Neural progenitor cell (in vitro differentiated cells): Measurements from ENCODE around the gene CHMP6. TPM values are rescaled to one million over a fixed set of nuclear protein-coding genes. Genes with fewer than 3 reads are reported as not detected.

ENCODE experiments used
- DNase-seq: peaks from one replicate; pipeline ENCODE4 v3.0.0-alpha.2; 2016; ENCODE audit warnings: low spot score
- H2AFZ ChIP-seq: fragments of 200-600 bp; sonication (generic); replicated peaks from 2 replicates; pipeline ENCODE4 v1.6.1; 2016; ENCODE audit warnings: antibody characterized with exemption
- H3F3A ChIP-seq: fragments of 200-600 bp; sonication (generic); 2 replicates; pipeline ENCODE4 v1.6.1; 2016; ENCODE audit warnings: antibody characterized with exemption, low read depth
- H3K27ac ChIP-seq: fragments of 200-600 bp; sonication (generic); 2 replicates; pipeline ENCODE4 v1.5.1; 2016; ENCODE audit warnings: mild to moderate bottlenecking
- H3K27me3 ChIP-seq: fragments of 200-600 bp; sonication (generic); 2 replicates; pipeline ENCODE4 v1.6.1; 2016; ENCODE audit warnings: mild to moderate bottlenecking, moderate library complexity
- H3K36me3 ChIP-seq: fragments of 200-600 bp; sonication (generic); 2 replicates; pipeline ENCODE4 v1.5.1; 2016
- H3K4me1 ChIP-seq: fragments of 200-600 bp; sonication (generic); 2 replicates; pipeline ENCODE4 v1.6.1; 2016; ENCODE audit warnings: mixed run types
- H3K4me2 ChIP-seq: fragments of 200-600 bp; sonication (generic); 2 replicates; pipeline ENCODE4 v1.6.1; 2016
- H3K4me3 ChIP-seq: fragments of 200-600 bp; sonication (generic); 2 replicates; pipeline ENCODE4 v1.5.1; 2016
- H3K79me2 ChIP-seq: fragments of 200-600 bp; sonication (generic); 2 replicates; pipeline ENCODE4 v1.6.1; 2016; ENCODE audit warnings: low read depth
- H3K9ac ChIP-seq: fragments of 200-600 bp; sonication (generic); 2 replicates; pipeline ENCODE4 v1.6.1; 2016
- H3K9me3 ChIP-seq: fragments of 200-600 bp; sonication (generic); 2 replicates; pipeline ENCODE4 v1.5.1; 2016; ENCODE audit warnings: low read depth
- H4K20me1 ChIP-seq: fragments of 200-600 bp; sonication (generic); 2 replicates; pipeline ENCODE4 v1.6.1; 2016; ENCODE audit warnings: low read depth
- H3K27ac Mint-ChIP-seq: 3 replicates; pipeline ENCODE4 v1.8.0; 2021; ENCODE audit warnings: mixed read lengths
- H3K27me3 Mint-ChIP-seq: 2 replicates; pipeline ENCODE4 v1.8.0; 2022; ENCODE audit warnings: low read depth, mild to moderate bottlenecking, inconsistent platforms, moderate library complexity, mixed read lengths; ENCODE audit not compliant: insufficient read depth
- H3K36me3 Mint-ChIP-seq: 3 replicates; pipeline ENCODE4 v1.8.0; 2021; ENCODE audit warnings: mixed read lengths
- H3K4me1 Mint-ChIP-seq: 3 replicates; pipeline ENCODE4 v1.8.0; 2021; ENCODE audit warnings: mixed read lengths
- H3K4me3 Mint-ChIP-seq: 3 replicates; pipeline ENCODE4 v1.8.0; 2021; ENCODE audit warnings: mild to moderate bottlenecking, moderate library complexity, mixed read lengths
- H3K9me3 Mint-ChIP-seq: 3 replicates; pipeline ENCODE4 v1.8.0; 2020; ENCODE audit warnings: mixed read lengths
- EZH2 ChIP-seq: fragments of 200-600 bp; sonication (generic); IDR thresholded peaks from 2 replicates; pipeline ENCODE4 v1.6.1; 2017; ENCODE audit warnings: antibody characterized with exemption, mild to moderate bottlenecking, moderate library complexity
- EZH2phosphoT487 ChIP-seq: fragments of 200-600 bp; sonication (generic); IDR thresholded peaks from 2 replicates; pipeline ENCODE4 v1.6.1; 2017; ENCODE audit warnings: antibody characterized with exemption
- total RNA-seq: library from RNA; depleted of rRNA; stranded (reverse); fragments of >200 nt; gene quantifications from 2 replicates; pipeline ENCODE4 v1.2.3, GENCODE V29; 2015; ENCODE audit warnings: low replicate concordance
- TF ChIP-seq, protein P1 (sequence below): fragments of 200-600 bp; sonication (generic); IDR thresholded peaks from 2 replicates; pipeline ENCODE4 v1.5.1; 2017; ENCODE audit warnings: antibody characterized with exemption, mild to moderate bottlenecking

CHMP6 gene
- total RNA-seq, 1 donor from 2014 or later, result 11.5 TPM

GRCh38 chr17:81030741-81031565, 39.3 kb downstream of the CHMP6 start:
- no peak overlapping the region for H3K4me3 Mint-ChIP-seq
- Histone ChIP-seq H3F3A (no peaks in the 10 kb centered on the region), H3K27ac (no peak overlapping the region), H3K4me1 (peaks cover 11% of the 10 kb centered on the region), H3K27me3 (peaks cover 14% of the 10 kb centered on the region), H2AFZ (no peak overlapping the region), H4K20me1 (peaks cover 12% of the 10 kb centered on the region), H3K4me3 (no peak overlapping the region), H3K9ac (no peak overlapping the region), H3K36me3 (no peaks in the 10 kb centered on the region), H3K79me2 (peaks cover 3% of the 10 kb centered on the region), H3K9me3 (no peaks in the 10 kb centered on the region), H3K4me2 (no peak overlapping the region)
- peaks cover 7% of the 10 kb centered on the region for H3K36me3 Mint-ChIP-seq
- peaks cover 9% of the 10 kb centered on the region for H3K27me3 Mint-ChIP-seq
- no peak overlapping the region for H3K27ac Mint-ChIP-seq
- no peak for TF ChIP-seq EZH2phosphoT487
- TF ChIP-seq, protein P1, sequence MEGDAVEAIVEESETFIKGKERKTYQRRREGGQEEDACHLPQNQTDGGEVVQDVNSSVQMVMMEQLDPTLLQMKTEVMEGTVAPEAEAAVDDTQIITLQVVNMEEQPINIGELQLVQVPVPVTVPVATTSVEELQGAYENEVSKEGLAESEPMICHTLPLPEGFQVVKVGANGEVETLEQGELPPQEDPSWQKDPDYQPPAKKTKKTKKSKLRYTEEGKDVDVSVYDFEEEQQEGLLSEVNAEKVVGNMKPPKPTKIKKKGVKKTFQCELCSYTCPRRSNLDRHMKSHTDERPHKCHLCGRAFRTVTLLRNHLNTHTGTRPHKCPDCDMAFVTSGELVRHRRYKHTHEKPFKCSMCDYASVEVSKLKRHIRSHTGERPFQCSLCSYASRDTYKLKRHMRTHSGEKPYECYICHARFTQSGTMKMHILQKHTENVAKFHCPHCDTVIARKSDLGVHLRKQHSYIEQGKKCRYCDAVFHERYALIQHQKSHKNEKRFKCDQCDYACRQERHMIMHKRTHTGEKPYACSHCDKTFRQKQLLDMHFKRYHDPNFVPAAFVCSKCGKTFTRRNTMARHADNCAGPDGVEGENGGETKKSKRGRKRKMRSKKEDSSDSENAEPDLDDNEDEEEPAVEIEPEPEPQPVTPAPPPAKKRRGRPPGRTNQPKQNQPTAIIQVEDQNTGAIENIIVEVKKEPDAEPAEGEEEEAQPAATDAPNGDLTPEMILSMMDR, result no peak
- peaks cover 47% of the 10 kb centered on the region for H3K4me1 Mint-ChIP-seq
- no peaks in the 10 kb centered on the region for H3K9me3 Mint-ChIP-seq
- DNase-seq, result no peak

DNA sequence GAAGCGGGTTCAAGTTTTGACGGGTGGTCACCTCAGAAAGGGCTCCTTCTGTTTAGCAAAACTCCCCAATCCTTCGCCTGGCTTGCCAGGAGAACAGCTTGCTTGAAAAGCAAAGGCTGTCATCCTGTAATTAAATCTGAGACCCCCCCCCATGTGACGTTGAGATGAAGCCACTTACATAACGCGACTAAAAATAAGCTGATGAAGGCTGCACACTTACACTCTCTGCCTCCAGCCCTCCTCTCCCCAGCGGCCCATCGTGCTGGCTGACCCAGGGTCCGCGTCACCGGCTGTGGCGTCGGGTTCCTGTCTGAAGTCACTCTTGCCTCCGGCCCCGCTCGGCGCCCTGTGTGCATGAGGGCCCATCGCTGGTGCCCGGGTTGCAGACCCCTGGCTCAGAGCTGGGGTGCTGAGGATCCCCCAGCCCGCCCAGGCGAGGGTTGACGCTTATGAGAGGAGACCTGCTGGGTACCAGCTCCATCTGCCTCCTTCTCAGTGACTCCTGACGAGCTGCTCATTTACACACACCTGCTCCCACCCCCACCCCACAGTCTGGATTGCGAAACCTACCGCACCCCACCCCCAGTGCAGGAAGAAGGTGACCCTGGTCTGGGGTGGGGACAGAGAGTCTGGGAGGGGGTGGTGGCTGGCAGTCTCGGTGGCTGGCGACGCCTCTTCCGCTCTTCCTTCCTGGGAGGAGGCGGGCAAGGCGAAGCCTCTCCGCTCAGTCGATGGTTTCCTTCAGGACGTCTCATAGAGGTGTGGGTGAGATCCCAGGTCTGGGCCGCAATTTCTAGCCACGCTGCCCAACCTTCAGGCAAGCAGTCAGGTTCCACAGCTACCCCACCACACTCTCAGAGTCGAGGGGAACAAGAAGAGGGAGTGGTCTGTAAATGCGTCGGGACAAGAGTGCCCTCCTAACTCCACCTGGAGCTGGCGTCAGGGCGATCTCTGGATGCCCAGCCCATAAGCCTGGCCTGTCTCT, 40.2 kb downstream of the CHMP6 start:
- Histone ChIP-seq H3K79me2 (peaks cover 12% of the 10 kb centered on the region), H3K9me3 (no peaks in the 10 kb centered on the region), H2AFZ (no peak overlapping the region), H3K4me2 (no peak overlapping the region), H3K27ac (no peak overlapping the region), H3K4me3 (no peak overlapping the region), H4K20me1 (peaks cover 21% of the 10 kb centered on the region), H3K36me3 (no peaks in the 10 kb centered on the region), H3K4me1 (peaks cover 16% of the 10 kb centered on the region), H3K27me3 (peaks cover 23% of the 10 kb centered on the region), H3K9ac (no peak overlapping the region), H3F3A (no peaks in the 10 kb centered on the region)
- Mint-ChIP-seq H3K9me3 (no peaks in the 10 kb centered on the region), H3K36me3 (peaks cover 9% of the 10 kb centered on the region), H3K4me1 (peaks cover 48% of the 10 kb centered on the region), H3K27ac (no peak overlapping the region), H3K4me3 (peak overlapping the region; percentile 38), H3K27me3 (peaks cover 9% of the 10 kb centered on the region)
- TF ChIP-seq EZH2, result no peak
- DNase-seq, result no peak

DNA sequence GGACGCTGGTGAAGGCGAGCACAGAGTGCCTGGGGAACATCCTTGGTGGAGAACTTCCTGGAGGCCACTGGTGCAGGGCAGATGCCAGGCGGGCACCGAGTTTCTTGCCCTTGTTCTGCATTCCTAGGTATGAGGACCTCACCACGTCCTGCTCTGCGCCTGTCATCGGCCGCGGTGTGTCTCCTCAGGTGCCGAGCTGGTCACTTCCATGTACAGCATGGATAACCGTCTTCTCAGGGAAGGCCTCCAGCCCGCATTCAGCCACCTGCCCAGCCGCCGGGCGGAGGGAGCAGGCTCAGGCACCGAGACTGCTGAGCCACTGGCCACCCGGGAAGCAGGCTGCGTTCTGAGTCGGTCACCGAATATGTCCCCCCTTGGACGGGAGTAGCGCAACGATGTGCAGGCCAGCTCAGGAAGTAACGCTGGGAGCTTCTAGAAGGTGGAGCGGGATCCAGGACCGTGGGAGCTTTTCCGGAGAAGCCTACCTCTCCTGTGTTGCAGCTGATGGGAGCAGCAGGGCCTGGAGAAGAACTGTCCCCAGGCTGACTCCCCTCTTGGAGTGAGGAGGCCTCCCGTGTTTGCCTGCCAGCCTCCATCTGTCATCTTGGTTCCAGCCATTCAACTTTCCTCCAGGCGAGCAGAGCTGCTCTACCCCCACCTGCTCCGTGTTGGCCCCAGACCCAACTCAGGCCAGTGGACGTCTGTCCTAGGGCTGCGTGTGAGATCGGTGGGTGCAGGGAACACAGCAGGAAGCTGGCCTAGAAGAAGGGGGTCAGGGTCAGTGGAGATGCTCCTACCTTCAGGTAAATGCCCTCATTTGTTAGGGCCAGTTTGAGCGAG, 41.2 kb downstream of the CHMP6 start:
- no peak for DNase-seq
- Mint-ChIP-seq H3K4me3 (peak overlapping the region; percentile 94), H3K36me3 (peaks cover 16% of the 10 kb centered on the region), H3K4me1 (peaks cover 49% of the 10 kb centered on the region), H3K9me3 (no peaks in the 10 kb centered on the region), H3K27me3 (peaks cover 11% of the 10 kb centered on the region), H3K27ac (no peak overlapping the region)
- Histone ChIP-seq H3K4me1 (peaks cover 16% of the 10 kb centered on the region), H3K4me3 (peak overlapping the region; percentile 91), H3K27ac (no peak overlapping the region), H3K79me2 (peaks cover 20% of the 10 kb centered on the region), H3K4me2 (peak overlapping the region; percentile 90), H3K9ac (no peak overlapping the region), H3K36me3 (no peaks in the 10 kb centered on the region), H4K20me1 (peaks cover 31% of the 10 kb centered on the region), H3F3A (no peaks in the 10 kb centered on the region), H3K9me3 (no peaks in the 10 kb centered on the region), H2AFZ (no peak overlapping the region), H3K27me3 (peaks cover 24% of the 10 kb centered on the region)
- TF ChIP-seq EZH2phosphoT487, result no peak
- TF ChIP-seq EZH2, result no peak
- TF ChIP-seq, protein P1, result no peak
